H1 (cell line): ENCODE measurements around the gene RNASE7.

Experiments
- FOSL1 ChIP-seq: IDR thresholded peaks from 2 replicates; pipeline ENCODE4 v1.6.1; 2011; ENCODE audit warnings: mild to moderate bottlenecking, low read depth, low read length, moderate library complexity; ENCODE audit not compliant: insufficient read depth
- POLR2A ChIP-seq, 2 experiments: IDR thresholded peaks; 1 replicate in 1 of 2; 2 replicates in 1 of 2; pipeline ENCODE4 v1.6.1; 2011; ENCODE audit warnings: low read depth in 2 of 2, low read length in 2 of 2, mild to moderate bottlenecking in 2 of 2; ENCODE audit errors: control extremely low read depth in 1 of 2
- TEAD4 ChIP-seq: IDR thresholded peaks from 2 replicates; pipeline ENCODE4 v1.6.1; 2012; ENCODE audit warnings: low read depth, low read length, inconsistent platforms, mixed read lengths
- TF ChIP-seq, protein P1 (sequence below), 3 experiments: IDR thresholded peaks; 1 replicate in 2 of 3; 2 replicates in 1 of 3; pipeline versions ENCODE4 v1.5.1 to v1.6.1; 2011; ENCODE audit warnings: low read length in 3 of 3, mild to moderate bottlenecking in 3 of 3, inconsistent platforms in 2 of 3, low read depth in 1 of 3, moderate library complexity in 1 of 3; ENCODE audit not compliant: insufficient read depth in 1 of 3; ENCODE audit errors: control extremely low read depth in 1 of 3

DNA sequence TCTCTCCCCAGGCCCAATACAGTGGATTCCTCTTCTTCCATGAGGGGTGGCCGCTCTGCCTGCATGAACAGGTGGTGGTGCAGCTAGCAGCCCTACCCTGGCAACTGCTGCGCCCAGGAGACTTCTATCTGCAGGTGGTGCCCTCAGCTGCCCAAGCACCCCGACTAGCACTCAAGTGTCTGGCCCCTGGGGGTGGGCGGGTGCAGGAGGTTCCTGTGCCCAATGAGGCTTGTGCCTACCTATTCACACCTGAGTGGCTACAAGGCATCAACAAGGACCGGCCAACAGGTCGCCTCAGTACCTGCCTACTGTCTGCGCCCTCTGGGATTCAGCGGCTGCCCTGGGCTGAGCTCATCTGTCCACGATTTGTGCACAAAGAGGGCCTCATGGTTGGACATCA, 31.8 kb downstream of the RNASE7 start:
- TF ChIP-seq, protein P1, sequence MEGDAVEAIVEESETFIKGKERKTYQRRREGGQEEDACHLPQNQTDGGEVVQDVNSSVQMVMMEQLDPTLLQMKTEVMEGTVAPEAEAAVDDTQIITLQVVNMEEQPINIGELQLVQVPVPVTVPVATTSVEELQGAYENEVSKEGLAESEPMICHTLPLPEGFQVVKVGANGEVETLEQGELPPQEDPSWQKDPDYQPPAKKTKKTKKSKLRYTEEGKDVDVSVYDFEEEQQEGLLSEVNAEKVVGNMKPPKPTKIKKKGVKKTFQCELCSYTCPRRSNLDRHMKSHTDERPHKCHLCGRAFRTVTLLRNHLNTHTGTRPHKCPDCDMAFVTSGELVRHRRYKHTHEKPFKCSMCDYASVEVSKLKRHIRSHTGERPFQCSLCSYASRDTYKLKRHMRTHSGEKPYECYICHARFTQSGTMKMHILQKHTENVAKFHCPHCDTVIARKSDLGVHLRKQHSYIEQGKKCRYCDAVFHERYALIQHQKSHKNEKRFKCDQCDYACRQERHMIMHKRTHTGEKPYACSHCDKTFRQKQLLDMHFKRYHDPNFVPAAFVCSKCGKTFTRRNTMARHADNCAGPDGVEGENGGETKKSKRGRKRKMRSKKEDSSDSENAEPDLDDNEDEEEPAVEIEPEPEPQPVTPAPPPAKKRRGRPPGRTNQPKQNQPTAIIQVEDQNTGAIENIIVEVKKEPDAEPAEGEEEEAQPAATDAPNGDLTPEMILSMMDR (IDR thresholded peaks at IDR 0.05; ENCODE audit: control extremely low read depth in 1 of 3, insufficient read depth in 1 of 3, low read depth in 1 of 3, low read length in 3 of 3), result no peak
- TF ChIP-seq TEAD4 (no peak), FOSL1 (no peak), POLR2A (IDR thresholded peaks at IDR 0.05; ENCODE audit: control extremely low read depth in 1 of 2, low read depth in 2 of 2, low read length in 2 of 2) (no peak)
